Colonic mucosa (tissue), 4 donors: ENCODE data around the gene SPR. TPM values are rescaled to one million over a fixed set of nuclear protein-coding genes. Genes with fewer than 3 reads are reported as not detected.

Source experiments
- DNase-seq: peaks from one replicate; pipeline ENCODE4 v3.0.0-alpha.2; 2020
- H3K27ac ChIP-seq: fragments of 200-600 bp; one replicate; pipeline ENCODE4 v1.8.0; 2021
- H3K27me3 ChIP-seq: fragments of 200-600 bp; one replicate; pipeline ENCODE4 v1.8.0; 2021
- H3K36me3 ChIP-seq: fragments of 200-600 bp; one replicate; pipeline ENCODE4 v1.8.0; 2021
- H3K4me1 ChIP-seq: fragments of 200-600 bp; one replicate; pipeline ENCODE4 v1.8.0; 2021; ENCODE audit warnings: mild to moderate bottlenecking
- H3K4me3 ChIP-seq: fragments of 200-600 bp; one replicate; pipeline ENCODE4 v1.8.0; 2021
- H3K9ac ChIP-seq, 2 donors: one replicate each; pipeline ENCODE4 v1.7.0; 2013; ENCODE audit warnings: control low read depth in 2 of 2, low read depth in 2 of 2, low read length in 2 of 2
- H3K9me3 ChIP-seq: fragments of 200-600 bp; one replicate; pipeline ENCODE4 v1.8.0; 2021
- CTCF ChIP-seq: fragments of 200-600 bp; IDR thresholded peaks from one replicate; pipeline ENCODE4 v1.8.0; 2022; ENCODE audit warnings: antibody characterized with exemption, mild to moderate bottlenecking
- intact Hi-C: fragments of 100-400 bp; cut with DNase I; formaldehyde crosslinking; loops from one replicate; pipeline ENCODE4 v1.14.1; 2022
- total RNA-seq, 2 donors: library from RNA; stranded (reverse); fragmentation: NEBNext Ultra II Directional in 1 of 2; extraction: Animal tissue kit (Norgen Biotek cat#: 25700) in 1 of 2; gene quantifications; one replicate each; pipeline ENCODE4 v1.2.1, GENCODE V29; 2021
- donor health status: healthy.
- donor health status: DM: no; HTN: no; CAD: no.
- donor health status: DM: no; HTN: no; CAD: no.

Gene SPR
- total RNA-seq, 2 donors from 2014 or later: 79.6 to 129 TPM

GRCh38 chr2:72921088-72921851, 34.1 kb downstream of the SPR start:
- Histone ChIP-seq H3K27me3 (peaks cover 93% of the 10 kb centered on the region), H3K9me3 (no peaks in the 10 kb centered on the region), H3K9ac (no peak overlapping the region), H3K36me3 (no peaks in the 10 kb centered on the region), H3K4me1 (peaks cover 33% of the 10 kb centered on the region), H3K27ac (no peak overlapping the region), H3K4me3 (no peak overlapping the region)
- no peak for DNase-seq
- no peak for TF ChIP-seq CTCF
- intact Hi-C loops: no loop called here

- TF ChIP-seq CTCF: no peak
- Histone ChIP-seq H3K4me3 (no peak overlapping the region), H3K9me3 (no peaks in the 10 kb centered on the region), H3K27me3 (peaks cover 95% of the 10 kb centered on the region), H3K4me1 (peaks cover 29% of the 10 kb centered on the region), H3K27ac (no peak overlapping the region), H3K9ac (no peak overlapping the region), H3K36me3 (no peaks in the 10 kb centered on the region)
- DNase-seq: no peak
- intact Hi-C loops: no loop called here
These were observed 34.6 kb downstream of the SPR start for GRCh38 chr2:72921853-72922252.

- no peak for TF ChIP-seq CTCF
- Histone ChIP-seq H3K27ac (no peak overlapping the region), H3K9me3 (no peaks in the 10 kb centered on the region), H3K4me3 (no peak overlapping the region), H3K4me1 (peaks cover 20% of the 10 kb centered on the region), H3K9ac (no peak overlapping the region), H3K36me3 (no peaks in the 10 kb centered on the region), H3K27me3 (peaks cover 93% of the 10 kb centered on the region)
- intact Hi-C loops: no loop called here
- DNase-seq: peak; percentile 11
These were observed 36.7 kb downstream of the SPR start for GRCh38 chr2:72923833-72924352.

GRCh38 chr2:72924353-72925240, 37.4 kb downstream of the SPR start:
- H3K9me3 ChIP-seq: no peaks in the 10 kb centered on the region
- peaks cover 20% of the 10 kb centered on the region for H3K4me1 ChIP-seq
- no peak overlapping the region for H3K27ac ChIP-seq
- no peak for DNase-seq
- intact Hi-C loops: no loop called here
- no peak overlapping the region for H3K4me3 ChIP-seq
- TF ChIP-seq CTCF: no peak
- H3K9ac ChIP-seq: no peak overlapping the region
- H3K27me3 ChIP-seq: peaks cover 90% of the 10 kb centered on the region
- no peaks in the 10 kb centered on the region for H3K36me3 ChIP-seq

GRCh38 chr2:72925328-72925943, 38.2 kb downstream of the SPR start:
- no peak for DNase-seq
- H3K36me3 ChIP-seq: no peaks in the 10 kb centered on the region
- H3K9me3 ChIP-seq: no peaks in the 10 kb centered on the region
- H3K27me3 ChIP-seq: peaks cover 81% of the 10 kb centered on the region
- H3K9ac ChIP-seq: no peak overlapping the region
- peaks cover 15% of the 10 kb centered on the region for H3K4me1 ChIP-seq
- no peak for TF ChIP-seq CTCF
- H3K27ac ChIP-seq: no peak overlapping the region
- intact Hi-C loops: no loop called here
- H3K4me3 ChIP-seq: no peak overlapping the region
